Measurements from ENCODE around the gene EIF4G3. TPM values are rescaled to one million over a fixed set of nuclear protein-coding genes. Genes with fewer than 3 reads are reported as not detected.

EIF4G3 gene
- total RNA-seq, 4 donors from 2014 or later: 41.2 to 57.3 (median 50.0) TPM

- 94 to 95% methylated on average over 11 of the region's 11 CpGs for whole genome bisulfite sequencing, 2 donors
- Histone ChIP-seq H3K36me3 (no peaks in the 10 kb centered on the region), H3K4me1 (peaks cover 0 to 10% (median 0%) of the 10 kb centered on the region in 4 donors), H3K27ac (no peak overlapping the region), H3K4me3 (no peak overlapping the region), H3K27me3 (no peaks in the 10 kb centered on the region), H3K9me3 (no peaks in the 10 kb centered on the region)
- DNase-seq (ENCODE audit: low spot score in 2 of 2): no peak
- TF ChIP-seq CTCF (IDR thresholded peaks at IDR 0.05) (no peak), POLR2A (IDR thresholded peaks at IDR 0.05) (no peak), EP300 (IDR thresholded peaks at IDR 0.05) (no peak)
These were observed 66.5 kb downstream of the EIF4G3 start for GRCh38 chr1:21110163-21110562.

DNA sequence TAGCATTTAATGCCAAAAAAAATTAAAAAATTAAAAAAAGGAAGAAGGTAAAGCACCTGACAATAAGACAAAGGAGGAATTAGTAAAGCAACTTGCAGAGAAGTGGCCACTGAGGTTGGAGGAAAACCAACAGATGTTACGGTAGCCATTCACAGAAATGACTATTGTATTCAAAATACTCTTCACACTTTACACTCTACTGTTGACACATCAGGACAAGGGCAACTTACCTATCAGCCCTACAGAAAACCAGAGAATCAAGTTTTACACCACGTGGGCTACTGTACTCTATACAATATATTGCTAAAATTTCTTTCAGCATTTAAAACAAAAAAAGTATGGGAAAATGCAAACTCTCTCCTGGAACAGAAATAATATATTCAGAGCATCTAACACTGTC is 70.0 kb downstream of the EIF4G3 start:
- no peaks in the 10 kb centered on the region for H3K27me3 ChIP-seq
- H3K4me1 ChIP-seq: no peaks in the 10 kb centered on the region
- H3K4me3 ChIP-seq: no peak overlapping the region
- H3K9me3 ChIP-seq: no peaks in the 10 kb centered on the region
- 90 to 91% methylated on average over 2 of the region's 2 CpGs for WGBS, 2 donors
- DNase-seq (ENCODE audit: low spot score in 2 of 2): no peak
- H3K36me3 ChIP-seq: peaks cover 0 to 19% (median 0%) of the 10 kb centered on the region in 3 donors
- no peak overlapping the region for H3K27ac ChIP-seq
- no peak for TF ChIP-seq EP300 (IDR thresholded peaks at IDR 0.05)

DNA sequence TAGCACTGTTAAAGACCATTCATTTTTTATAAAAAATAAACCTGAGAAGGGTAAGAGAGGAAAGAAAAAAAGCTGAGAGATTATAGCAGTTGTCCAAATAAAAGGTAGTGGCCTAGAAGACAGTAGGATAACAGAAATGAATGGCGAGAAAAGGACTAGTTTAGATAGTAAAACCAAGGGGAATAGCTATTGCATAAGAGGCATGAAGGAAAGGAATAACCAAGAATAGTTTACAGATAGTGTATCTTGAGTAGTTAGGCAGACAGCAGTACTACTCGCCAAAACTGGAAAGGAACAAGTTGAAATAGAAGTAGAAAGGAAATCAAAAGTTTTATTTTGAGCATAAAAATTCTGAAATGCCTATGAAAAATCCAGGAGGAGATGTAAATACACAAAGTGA is 70.5 kb downstream of the EIF4G3 start:
- TF ChIP-seq EP300 (IDR thresholded peaks at IDR 0.05) (no peak), POLR2A (IDR thresholded peaks at IDR 0.05) (no peak), CTCF (IDR thresholded peaks at IDR 0.05) (no peak)
- 90 to 98% methylated on average over 2 of the region's 2 CpGs for WGBS, 2 donors
- no peaks in the 10 kb centered on the region for H3K27me3 ChIP-seq
- H3K4me3 ChIP-seq: no peak overlapping the region
- no peaks in the 10 kb centered on the region for H3K4me1 ChIP-seq
- no peak for DNase-seq (ENCODE audit: low spot score in 2 of 2)
- peaks cover 0 to 19% (median 0%) of the 10 kb centered on the region in 3 donors for H3K36me3 ChIP-seq
- no peaks in the 10 kb centered on the region for H3K9me3 ChIP-seq
- H3K27ac ChIP-seq: no peak overlapping the region

- H3K27me3 ChIP-seq: no peaks in the 10 kb centered on the region
- H3K4me1 ChIP-seq: no peaks in the 10 kb centered on the region
- peaks cover 0 to 19% (median 0%) of the 10 kb centered on the region in 3 donors for H3K36me3 ChIP-seq
- WGBS, 2 donors: 92 to 93% methylated on average over 4 of the region's 4 CpGs
- DNase-seq (ENCODE audit: low spot score in 2 of 2): no peak
- H3K4me3 ChIP-seq: no peak overlapping the region
- H3K9me3 ChIP-seq: no peaks in the 10 kb centered on the region
- H3K27ac ChIP-seq: no peak overlapping the region
- TF ChIP-seq EP300 (IDR thresholded peaks at IDR 0.05): no peak
- TF ChIP-seq CTCF (IDR thresholded peaks at IDR 0.05): no peak
- TF ChIP-seq POLR2A (IDR thresholded peaks at IDR 0.05): no peak
These were observed 70.9 kb downstream of the EIF4G3 start for GRCh38 chr1:21105807-21106206.

- 95 to 97% methylated on average over 3 of the region's 3 CpGs for WGBS, 2 donors
- Histone ChIP-seq H3K9me3 (no peaks in the 10 kb centered on the region), H3K4me3 (no peak overlapping the region)
These were observed 72.0 kb downstream of the EIF4G3 start for GRCh38 chr1:21104683-21105082.

More at GRCh38 chr1:21104683-21105082, 72.0 kb downstream of the EIF4G3 start:
- no peak for DNase-seq (ENCODE audit: low spot score in 2 of 2)
- no peaks in the 10 kb centered on the region for H3K27me3 ChIP-seq
- H3K36me3 ChIP-seq: peaks cover 0 to 19% (median 0%) of the 10 kb centered on the region in 3 donors
- H3K27ac ChIP-seq: no peak overlapping the region
- H3K4me1 ChIP-seq: no peaks in the 10 kb centered on the region
- TF ChIP-seq EP300 (IDR thresholded peaks at IDR 0.05): no peak
- no peak for TF ChIP-seq POLR2A (IDR thresholded peaks at IDR 0.05)
- no peak for TF ChIP-seq CTCF (IDR thresholded peaks at IDR 0.05)
